Activated CD4-positive, CD25-positive, alpha-beta regulatory T cell (primary cell): ENCODE data around the gene PGBD5.

ENCODE experiments used
- DNase-seq, 4 experiments: peaks; one replicate each; lab custom pipeline; 2025; lab: John Stamatoyannopoulos, UW

PGBD5 gene

DNA sequence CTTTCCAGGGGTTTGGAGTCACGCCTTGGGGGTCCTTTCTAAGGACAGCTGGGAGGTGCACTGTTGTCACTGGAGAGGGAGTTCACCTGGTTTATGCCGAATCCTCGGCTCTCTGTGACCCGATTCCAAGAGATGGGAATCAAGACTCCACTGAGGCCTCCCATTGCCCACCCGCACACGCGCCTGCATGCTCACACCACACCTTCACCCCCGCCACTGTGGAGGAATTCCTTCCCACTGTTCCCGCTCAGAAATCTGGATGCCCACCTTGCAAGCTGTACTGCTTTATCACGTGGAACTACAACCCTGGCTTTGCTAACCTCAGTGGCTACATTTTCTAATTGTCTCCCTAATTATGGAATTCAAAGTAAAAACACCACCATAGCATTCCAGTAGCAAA is 29.2 kb downstream of the PGBD5 start:
- DNase-seq: no peak

DNA sequence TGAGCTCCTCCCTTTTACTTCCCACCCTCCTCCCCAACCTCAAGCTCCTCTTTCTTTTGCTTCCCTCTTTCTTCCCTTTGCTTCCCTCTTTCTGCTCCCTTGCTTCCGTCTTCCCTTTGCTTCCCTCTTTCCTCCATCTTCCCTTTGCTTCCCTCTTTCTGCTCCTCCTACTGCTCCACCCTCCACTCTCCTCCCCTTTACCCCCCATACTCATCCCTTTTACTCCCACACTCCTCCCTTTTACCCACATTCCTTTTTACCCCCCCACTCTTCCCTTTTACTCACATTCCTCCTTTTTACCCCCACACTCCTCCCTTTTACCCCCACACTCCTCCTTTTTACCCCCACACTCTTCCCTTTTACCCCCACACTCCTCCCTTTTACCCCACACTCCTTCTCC is 30.2 kb downstream of the PGBD5 start:
- DNase-seq: no peak

DNA sequence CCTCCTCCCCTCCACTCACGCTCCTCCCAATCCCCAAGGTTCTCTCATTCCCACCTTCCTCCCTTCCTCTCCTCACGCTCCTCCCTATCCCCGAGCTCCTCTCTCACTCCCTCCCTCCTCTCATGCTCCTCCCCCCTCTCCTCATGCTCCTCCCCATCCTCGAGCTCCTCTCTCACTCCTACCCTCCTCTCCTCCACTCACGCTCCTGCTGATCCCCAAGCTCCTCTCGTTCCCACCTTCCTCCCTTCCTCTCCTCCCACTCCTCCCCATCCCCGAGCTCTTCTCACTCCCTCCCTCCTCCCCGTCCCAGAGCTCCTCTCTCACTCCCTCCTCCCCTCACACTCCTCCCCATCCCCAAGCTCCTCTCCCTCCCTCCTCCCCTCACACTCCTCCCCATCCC is 31.4 kb downstream of the PGBD5 start:
- DNase-seq: no peak

DNA sequence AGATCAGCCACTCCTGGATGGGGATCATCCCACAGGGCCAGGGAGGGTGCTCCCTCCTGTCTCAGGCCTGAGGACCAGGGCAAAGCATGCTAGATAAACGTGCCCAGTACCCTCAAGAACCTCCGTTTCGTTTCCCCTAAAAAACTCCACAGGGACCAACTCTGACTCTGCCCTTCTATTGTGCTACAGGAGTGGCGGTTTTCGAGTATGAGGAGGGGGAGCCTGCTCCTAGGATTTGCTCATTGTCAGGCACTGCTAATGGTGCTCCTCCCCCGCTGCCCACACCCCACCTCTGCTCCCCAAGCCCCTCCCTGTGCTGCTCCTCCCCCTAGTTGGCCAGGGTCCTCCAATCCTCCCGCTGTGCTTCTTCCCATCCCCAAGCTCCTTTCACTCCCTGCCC is 32.0 kb downstream of the PGBD5 start:
- DNase-seq: no peak

DNA sequence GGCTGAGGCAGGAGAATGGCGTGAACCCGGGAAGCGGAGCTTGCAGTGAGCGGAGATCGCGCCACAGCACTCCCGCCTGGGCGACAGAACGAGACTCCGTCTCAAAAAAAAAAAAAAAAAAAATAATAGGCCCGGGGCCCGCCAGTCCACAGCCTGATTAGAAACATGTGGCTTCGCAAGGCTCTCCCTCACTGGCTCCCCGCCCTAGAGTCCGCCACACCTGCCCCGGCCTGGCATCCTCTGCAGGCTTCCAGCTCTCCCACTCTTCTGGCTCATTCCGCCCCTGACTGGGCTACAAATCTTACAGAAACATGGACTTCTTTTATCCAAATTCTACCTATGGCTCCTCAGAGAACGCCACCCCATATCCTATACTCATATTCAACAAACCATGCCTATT is 32.4 kb downstream of the PGBD5 start:
- no peak for DNase-seq

DNA sequence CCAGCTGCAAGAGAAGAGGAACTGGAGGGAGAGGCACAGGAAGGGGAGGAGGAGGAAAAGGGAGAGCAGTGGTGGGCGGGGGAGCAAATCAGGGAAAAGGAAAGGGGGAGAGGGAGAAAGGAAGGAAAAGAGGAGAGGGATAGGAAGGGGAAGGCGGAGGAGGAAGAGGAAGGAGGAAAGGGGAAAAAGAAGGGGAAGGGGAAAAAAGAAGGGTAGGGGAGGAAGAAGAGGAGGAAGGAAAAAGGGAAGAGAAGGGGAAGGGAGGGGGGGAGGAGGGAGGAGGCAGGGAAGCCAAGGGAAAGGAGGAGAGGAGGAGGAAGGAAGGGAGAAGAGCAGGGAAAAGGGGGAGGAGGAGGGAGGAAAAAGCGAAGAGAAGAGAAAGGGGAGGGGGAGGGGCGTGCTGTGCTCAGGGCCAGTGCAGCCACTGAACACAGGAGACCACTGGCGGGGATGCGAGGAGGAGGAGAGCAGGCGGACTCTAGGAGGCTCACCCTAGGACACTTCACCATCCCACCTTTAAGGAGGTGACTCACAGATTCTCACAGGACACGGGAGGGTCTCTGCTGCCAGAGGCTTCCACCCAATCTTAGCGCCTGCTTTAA is 33.1 kb downstream of the PGBD5 start:
- DNase-seq: no peak

DNA sequence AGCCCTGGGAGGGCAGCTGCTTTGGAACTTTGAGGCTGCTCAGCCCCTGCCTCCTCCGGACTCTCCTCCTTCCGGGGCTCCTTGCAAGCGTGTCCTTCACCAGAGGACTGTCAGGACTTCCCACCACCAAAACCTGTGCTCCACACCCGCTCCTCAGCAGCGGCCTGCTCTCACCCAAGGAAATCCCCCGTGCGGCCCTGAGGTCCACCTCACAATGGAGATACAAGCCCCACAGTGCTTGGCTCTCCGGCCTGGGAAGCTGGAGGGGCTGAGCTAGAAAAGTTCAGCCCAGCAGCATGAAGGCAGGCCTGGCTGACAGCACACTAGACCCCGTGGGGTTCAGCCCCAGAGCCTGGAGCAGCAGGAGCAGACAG is 33.6 kb downstream of the PGBD5 start:
- DNase-seq: no peak

DNA sequence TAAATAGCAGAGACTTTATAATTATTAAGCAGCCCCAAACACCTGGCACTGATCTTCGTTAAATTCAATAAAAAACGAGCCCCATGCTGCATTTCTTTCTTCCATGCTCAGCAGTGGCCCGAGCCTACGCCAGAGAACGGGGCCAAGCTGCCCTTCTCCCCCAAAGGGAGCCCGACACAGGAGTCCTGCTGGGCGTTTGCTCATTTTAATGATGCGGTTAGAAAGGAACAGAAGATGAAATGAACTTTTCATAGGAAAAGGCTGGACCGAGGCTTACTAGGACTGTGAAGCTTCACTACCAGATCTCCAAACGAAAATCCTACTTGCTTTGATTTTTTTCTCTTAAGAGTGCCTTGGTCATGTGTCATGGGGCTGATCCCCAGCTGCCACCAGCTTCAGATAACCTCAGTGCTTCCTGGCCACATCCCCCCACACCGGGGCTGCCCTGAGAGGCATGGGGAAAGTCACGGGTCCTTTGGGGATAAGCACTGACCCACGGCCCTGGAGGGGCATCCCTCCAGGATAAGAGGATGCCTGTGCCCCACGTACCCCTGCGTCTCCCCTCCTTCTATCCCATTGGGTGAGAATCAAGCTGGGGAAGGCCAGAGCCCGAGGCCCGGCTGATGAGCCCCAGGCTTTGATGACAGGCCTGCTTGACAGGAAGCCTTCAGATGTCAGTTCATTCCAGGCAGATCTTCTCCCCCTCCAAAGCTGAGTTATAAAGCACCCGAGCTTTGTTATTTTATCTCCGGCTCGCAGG is 34.2 kb downstream of the PGBD5 start:
- no peak for DNase-seq

DNA sequence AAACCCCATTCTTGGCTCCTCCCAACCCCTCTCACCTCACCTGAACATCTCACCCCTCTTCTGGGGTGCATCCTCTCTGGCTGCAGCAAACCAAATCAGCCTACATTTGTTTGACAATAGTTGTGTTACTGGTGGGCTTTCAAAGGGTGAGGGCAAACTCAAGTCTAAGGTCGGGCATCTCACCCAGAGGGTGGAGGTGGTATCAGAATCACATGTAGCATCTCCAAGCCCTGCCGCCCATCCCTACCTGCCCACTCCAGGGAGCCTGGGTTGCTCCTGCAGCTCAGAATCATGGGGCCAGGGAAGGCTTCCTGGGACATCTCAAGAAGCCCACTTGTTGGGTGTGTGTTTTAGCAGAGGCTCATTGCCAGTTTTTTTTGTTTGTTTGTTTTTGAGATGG is 35.8 kb downstream of the PGBD5 start:
- no peak for DNase-seq

DNA sequence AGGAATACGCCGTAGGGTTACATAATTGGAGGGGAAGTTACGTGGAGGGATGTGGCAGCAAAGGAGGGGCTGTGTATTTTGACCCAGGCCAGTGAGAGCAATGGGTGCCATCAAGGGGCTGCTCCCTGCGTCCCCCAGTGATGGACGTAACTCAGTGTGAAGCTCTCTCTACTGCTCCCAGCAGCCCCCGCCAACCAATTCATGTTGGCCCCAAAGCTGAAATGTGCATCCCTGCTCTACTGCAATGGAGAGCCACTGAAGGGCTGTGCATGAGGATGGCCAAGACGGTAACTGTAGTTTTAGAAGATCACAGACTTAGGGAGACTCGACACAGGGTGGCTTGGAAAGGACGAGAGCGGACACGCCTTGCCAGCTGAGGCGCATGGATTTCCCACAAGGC is 38.3 kb downstream of the PGBD5 start:
- no peak for DNase-seq

DNA sequence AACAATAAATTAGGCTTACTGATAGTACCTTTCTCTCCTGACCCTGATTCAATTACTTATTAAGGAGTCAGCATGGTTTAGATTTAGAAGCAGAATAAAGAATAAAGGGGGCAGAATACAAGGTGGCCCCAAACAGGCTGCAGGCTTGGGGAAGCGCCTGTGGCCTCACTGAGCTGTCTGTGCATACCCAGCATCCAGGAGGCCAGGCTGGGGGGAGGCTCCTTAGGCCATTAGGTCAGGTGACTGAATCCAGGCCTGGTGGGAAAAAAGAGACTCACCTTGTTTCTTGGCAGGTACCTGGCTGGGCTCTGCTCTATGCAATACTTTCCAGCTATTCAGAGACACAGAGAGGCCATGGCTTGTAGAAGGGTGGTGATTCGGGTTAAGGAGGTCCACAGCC is 38.8 kb downstream of the PGBD5 start:
- DNase-seq: no peak

DNA sequence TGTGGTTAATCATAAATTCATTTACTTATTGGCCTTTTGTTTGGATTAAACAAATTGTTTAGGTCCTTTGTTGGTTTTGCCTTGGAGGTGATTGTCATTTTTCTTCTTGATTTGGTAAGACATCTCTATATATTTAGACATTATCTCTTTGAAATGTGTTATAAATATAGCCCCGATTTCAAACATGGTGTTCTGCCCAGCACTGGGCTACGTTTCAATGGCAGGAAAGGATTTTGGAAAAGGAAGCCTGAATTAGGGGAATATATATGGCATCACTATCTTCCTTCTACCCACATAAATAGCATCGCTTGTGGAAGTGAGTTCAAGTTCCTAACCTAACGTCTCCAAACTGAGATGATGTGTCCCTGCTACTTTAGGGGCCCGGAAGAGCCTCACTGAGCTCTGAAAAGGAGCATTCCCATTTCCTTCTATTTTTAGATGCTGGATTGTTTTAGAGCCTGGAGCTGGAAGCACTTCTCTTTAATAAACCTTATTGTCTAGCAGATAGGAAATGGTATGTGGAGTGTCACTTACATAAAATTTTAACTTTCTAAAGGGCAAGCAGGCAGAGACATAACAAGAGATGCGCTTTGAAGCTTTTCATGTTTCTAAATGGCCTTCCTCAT is 39.4 kb downstream of the PGBD5 start:
- no peak for DNase-seq

DNA sequence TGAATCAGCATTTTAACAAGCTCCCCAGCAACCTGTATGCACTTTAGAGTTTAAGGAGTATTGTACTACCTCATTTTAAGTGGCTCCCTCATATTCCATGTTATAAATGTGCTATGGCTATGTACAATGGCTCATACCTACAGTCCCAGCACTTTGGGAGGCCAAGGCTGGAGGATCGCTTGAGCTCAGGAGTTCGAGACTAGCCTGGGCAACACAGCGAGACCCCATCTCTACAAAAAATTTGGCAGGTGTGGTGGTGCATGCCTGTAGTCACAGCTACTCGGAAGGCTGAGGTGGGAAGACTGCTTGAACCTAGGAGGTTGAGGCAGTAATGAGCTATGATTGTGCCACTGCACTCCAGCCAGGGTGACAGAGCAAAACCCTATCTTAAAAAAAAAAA is 40.2 kb downstream of the PGBD5 start:
- no peak for DNase-seq

DNA sequence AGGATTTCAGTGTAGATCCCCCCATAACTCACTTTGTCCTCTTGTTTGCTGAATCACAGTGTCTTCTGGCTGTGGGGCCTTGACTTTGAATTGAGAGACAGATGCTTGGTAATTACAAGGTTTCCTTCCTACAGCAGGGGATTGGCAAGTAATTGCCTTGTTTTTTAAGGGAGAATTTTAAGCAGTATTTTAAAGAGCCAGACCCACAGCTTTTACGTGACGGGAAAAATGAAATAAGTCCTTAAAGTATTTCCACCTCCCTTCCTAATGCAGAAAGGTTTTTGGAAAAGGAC is 41.0 kb downstream of the PGBD5 start:
- no peak for DNase-seq

DNA sequence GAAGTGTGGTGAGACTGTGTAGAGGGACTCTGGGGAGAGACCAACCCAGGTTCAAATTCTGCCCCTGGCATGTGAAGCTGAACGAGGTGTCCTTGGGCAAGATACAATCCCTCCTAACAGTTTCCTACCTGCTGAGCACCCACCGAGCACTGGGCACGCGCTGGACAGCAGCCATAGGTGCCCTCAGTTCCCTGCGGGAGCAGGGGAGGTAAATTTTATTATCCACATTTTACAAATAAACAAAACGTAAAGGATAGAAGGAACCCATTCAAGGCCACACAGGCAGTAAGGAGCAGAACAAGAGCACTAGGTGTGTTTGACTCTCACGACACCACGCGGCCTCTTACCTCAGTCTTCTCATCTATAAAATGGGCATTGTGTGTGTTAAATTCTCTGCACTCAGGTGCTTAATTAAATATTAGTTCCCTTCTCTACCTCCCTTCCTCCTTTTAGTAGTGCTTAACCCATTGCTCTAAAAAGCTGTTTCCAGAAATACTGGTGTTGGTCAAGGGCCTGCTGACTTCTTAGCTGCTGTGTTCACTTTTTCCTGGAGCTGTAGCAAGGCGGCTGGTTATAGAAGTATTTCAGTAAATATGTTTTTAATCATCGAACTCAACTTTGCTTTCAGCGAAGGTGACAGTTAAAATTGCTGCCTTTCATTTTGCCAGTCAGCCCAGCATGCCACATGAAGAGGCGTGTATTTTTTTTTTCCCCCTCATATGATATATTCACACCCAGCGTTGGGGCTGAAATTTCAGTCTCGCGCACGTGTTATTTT is 41.6 kb downstream of the PGBD5 start:
- no peak for DNase-seq

DNA sequence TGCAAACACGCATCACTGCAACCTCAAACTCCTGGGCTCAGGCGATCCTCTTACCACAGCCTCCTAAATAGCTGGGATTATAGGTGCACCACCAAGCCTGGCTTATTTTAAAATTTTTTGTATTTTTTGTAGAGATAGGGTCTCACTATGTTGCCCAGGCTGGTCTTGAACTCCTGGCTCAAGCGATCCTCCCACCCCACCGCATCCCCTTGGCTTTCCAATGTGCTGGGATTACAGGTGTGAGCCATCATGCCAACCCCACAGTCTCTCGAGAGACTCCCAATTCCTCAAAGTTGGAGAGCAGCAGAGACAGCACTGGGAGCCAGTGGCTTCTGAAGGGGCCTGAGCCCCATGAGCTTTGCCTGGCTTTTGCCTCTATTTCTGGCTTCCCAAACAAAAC is 42.7 kb downstream of the PGBD5 start:
- DNase-seq: no peak

DNA sequence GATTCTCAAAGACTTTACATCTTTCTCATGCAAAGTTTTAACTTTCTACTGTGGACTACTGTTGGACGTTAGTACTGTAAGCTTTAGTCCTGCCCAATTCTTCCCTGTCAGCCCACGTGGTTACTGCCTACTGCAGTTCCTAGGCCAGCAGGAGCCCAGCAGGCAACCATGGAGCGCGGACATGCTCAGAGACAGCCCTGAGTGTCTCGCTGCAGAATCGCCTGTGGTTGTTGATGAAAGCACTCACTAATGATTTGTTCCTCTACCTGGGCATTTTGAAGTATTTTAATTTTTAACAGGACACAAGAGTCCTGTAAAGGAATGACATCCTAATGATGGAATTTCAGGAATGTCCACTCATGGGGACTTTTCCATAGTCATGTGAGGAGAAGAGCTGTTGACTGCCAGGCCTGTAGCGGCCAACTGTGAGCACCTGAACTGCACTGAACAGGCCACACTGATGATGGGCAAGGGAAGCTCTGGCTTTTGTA is 44.1 kb downstream of the PGBD5 start:
- DNase-seq: no peak

DNA sequence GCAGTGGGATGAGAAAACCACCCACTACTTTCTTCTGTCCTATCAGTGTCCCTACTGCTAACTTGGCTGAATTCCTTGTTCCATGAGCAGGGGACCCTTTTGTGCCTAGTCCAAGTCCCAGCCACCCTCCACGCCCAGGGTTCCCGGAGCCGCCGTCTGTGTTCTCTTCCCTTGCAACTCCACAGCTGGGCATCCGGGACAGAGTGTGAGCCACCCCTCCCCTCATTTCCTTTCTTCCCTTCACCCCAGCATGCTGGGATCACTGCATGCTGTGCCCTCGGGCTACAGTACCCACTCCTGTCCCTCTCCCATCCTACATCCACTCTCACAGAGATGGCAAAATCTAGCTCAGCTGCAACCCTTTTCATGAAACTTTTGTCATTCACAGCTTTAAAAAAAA is 44.5 kb downstream of the PGBD5 start:
- DNase-seq: no peak

DNA sequence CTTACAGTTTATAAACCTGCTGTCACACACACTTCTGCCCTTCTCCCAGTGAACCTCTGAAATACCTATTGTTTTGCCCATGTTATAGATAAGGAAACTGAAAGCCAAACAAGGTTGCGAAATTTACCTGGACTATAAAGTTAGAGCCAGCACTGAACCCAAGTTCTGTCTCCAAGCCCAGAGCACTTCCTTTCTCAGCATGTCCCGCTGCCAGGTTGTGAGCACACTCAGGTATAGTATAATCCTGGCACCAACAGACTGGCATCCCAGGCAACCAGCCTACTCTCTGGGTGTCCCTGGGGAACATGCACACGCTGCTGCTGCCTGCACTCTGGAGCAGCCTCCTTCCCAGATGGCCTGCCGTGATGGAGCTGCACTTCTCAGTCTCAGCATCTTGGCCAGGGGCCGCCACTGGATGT is 45.1 kb downstream of the PGBD5 start:
- DNase-seq: no peak

DNA sequence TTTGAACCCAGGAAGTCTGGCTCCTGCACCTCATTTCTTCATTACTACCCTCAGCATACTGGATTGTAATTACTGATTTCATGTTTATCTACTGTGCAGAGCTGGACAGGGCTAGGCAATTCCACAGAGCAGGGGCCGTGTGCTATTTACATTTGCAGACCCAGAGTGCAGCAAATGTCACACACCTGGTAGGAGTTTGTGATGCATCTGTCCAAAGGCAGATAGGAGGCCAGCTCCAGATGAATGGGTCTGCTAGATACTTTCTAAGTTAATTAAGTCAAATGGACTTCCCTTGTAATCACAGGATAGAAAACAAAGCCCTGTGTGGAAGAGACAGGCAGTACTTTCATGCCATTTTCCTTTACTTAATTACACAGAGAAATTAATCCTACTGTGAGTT is 46.2 kb downstream of the PGBD5 start:
- no peak for DNase-seq

DNA sequence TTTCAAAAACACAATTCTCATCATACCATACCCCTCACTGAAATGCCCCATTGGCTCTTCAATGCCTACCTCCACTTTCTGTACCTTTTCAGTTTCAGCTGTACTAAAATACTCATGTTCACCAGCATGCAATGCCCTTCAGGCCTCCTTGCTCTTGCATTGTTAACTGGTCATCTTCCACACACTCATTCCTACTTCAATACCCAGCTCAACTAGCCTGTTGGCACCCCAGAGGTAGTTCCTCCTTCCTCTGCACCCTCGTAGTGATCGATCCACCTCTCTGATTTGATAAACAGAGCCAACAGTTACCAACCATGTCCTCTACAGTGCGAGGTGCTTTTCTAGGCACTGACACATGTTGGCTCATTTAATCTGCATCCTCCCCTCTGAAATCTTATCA is 46.7 kb downstream of the PGBD5 start:
- no peak for DNase-seq

DNA sequence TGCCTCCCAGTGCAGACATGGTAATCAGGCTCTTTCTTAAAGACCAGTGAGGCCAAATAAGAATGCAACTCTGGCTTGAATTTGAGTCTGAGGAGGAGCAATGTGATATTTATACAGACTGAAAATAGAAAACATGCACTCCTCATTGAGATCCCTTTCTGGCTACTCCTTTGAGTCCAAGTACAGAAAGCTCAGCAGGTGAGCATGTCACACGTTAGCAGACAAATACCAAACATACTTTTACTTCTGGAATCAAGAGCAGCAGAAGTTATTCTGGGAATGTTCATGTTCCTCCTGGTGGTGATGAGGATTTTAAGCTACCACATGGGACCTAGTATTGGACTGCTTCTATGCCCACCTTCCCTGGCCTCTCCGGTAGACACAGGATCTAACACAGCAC is 48.3 kb downstream of the PGBD5 start:
- no peak for DNase-seq

DNA sequence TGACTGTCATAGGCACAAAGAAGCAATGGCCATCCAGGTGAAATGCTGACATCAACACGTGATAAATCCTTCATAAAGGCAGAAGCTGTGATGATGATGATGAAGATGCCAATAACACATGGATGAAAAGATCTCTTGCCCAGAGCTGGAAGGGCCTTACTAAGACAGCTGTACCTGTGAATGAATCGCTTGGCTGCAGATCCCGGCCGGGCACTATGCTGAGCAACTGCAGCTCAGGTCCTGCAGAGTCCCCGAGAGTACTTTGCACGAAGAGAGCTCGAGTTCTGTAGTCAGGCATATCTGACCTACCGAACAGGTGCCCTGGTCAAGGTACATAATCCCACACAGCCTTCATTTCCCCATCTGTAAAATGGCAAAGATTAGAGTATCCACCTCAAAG is 48.8 kb downstream of the PGBD5 start:
- no peak for DNase-seq
